PC-9 (cell line): Measurements from ENCODE around the gene DDX6. TPM values are rescaled to one million over a fixed set of nuclear protein-coding genes. Genes with fewer than 3 reads are reported as not detected.
"Not testable (repeated sequence)": the region's sequence is repeated elsewhere in the genome, so short reads cannot be mapped to it uniquely, and the experiment has no call there.

Source experiments
- BruUV-seq: library from RNA; stranded (reverse); fragments of 400-500 nt; replicated peaks from 2 replicates; lab custom pipeline; 2021; lab: Mats Ljungman, UMichigan
- CTCF ChIA-PET: fragments of 300-600 bp; sonication (Branson Sonifier 250); formaldehyde crosslinking; loops from one replicate; lab custom pipeline; 2022; ENCODE audit warnings: antibody characterized with exemption; lab: Charles Lee
- POLR2A ChIA-PET: fragments of 300-600 bp; sonication (Branson Sonifier 250); formaldehyde crosslinking; loops from one replicate; lab custom pipeline; 2022; ENCODE audit warnings: antibody characterized with exemption; ENCODE audit not compliant: unreplicated experiment; lab: Charles Lee
- DNase-seq, 2 experiments: peaks; one replicate each; pipeline versions ENCODE4 v3.0.0 to v3.0.0-alpha.2; 2015 to 2022; ENCODE audit warnings: mixed read lengths in 1 of 2
- H2AFZ ChIP-seq: fragments of 200-600 bp; sonication (generic); 2 replicates; pipeline ENCODE4 v1.8.1; 2017; ENCODE audit warnings: antibody characterized with exemption
- H3F3A ChIP-seq: fragments of 200-600 bp; sonication (generic); 2 replicates; pipeline ENCODE4 v1.8.1; 2017; ENCODE audit warnings: antibody characterized with exemption, mild to moderate bottlenecking, low read depth; ENCODE audit not compliant: insufficient read depth
- H3K27ac ChIP-seq: fragments of 200-600 bp; sonication (generic); 2 replicates; pipeline ENCODE4 v1.6.1; 2016; ENCODE audit warnings: mixed run types
- H3K27me3 ChIP-seq: fragments of 200-600 bp; sonication (generic); 2 replicates; pipeline ENCODE4 v1.6.1; 2016; ENCODE audit warnings: low read depth, mixed run types; ENCODE audit not compliant: insufficient read depth
- H3K36me3 ChIP-seq: fragments of 200-600 bp; sonication (generic); 2 replicates; pipeline ENCODE4 v1.6.1; 2016; ENCODE audit warnings: low read depth, mixed run types
- H3K4me1 ChIP-seq: fragments of 200-600 bp; sonication (generic); replicated peaks from 2 replicates; pipeline ENCODE4 v1.6.1; 2016; ENCODE audit warnings: mixed run types; ENCODE audit not compliant: insufficient read depth
- H3K4me2 ChIP-seq: fragments of 200-600 bp; sonication (generic); 2 replicates; pipeline ENCODE4 v1.6.1; 2017; ENCODE audit warnings: mixed run types
- H3K4me3 ChIP-seq: fragments of 200-600 bp; sonication (generic); 2 replicates; pipeline ENCODE4 v1.6.1; 2016; ENCODE audit warnings: mixed run types
- H3K79me2 ChIP-seq: fragments of 200-600 bp; sonication (generic); 2 replicates; pipeline ENCODE4 v1.6.1; 2017; ENCODE audit warnings: low read depth, mixed run types
- H3K9me2 ChIP-seq: fragments of 200-600 bp; sonication (generic); 2 replicates; pipeline ENCODE4 v1.8.1; 2017; ENCODE audit warnings: mild to moderate bottlenecking; ENCODE audit not compliant: insufficient read depth
- H3K9me3 ChIP-seq: fragments of 200-600 bp; sonication (generic); 2 replicates; pipeline ENCODE4 v1.8.1; 2016; ENCODE audit warnings: low read depth; ENCODE audit not compliant: insufficient read depth
- H4K20me1 ChIP-seq: fragments of 200-600 bp; sonication (generic); 2 replicates; pipeline ENCODE4 v1.8.1; 2017; ENCODE audit not compliant: insufficient read depth
- CTCF ChIP-seq: fragments of 200-600 bp; sonication (generic); conservative IDR thresholded peaks from 2 replicates; pipeline ENCODE4 v1.6.1; 2017; ENCODE audit warnings: mixed run types, antibody characterized with exemption, mild to moderate bottlenecking, moderate library complexity
- EZH2 ChIP-seq: fragments of 200-600 bp; sonication (generic); IDR thresholded peaks from 2 replicates; pipeline ENCODE4 v1.8.0; 2017; ENCODE audit warnings: antibody characterized with exemption, low read depth
- intact Hi-C: fragments of 100-400 bp; cut with micrococcal nuclease; formaldehyde crosslinking; loops from one replicate; pipeline ENCODE4 v1.10.0; 2022; ENCODE audit not compliant: unreplicated experiment
- total RNA-seq: library from RNA; stranded (reverse); gene quantifications from 2 replicates; pipeline ENCODE4 v1.2.3, GENCODE V29; 2021

Gene DDX6
- total RNA-seq, 1 experiment from 2014 or later: 84.4 TPM

DNA sequence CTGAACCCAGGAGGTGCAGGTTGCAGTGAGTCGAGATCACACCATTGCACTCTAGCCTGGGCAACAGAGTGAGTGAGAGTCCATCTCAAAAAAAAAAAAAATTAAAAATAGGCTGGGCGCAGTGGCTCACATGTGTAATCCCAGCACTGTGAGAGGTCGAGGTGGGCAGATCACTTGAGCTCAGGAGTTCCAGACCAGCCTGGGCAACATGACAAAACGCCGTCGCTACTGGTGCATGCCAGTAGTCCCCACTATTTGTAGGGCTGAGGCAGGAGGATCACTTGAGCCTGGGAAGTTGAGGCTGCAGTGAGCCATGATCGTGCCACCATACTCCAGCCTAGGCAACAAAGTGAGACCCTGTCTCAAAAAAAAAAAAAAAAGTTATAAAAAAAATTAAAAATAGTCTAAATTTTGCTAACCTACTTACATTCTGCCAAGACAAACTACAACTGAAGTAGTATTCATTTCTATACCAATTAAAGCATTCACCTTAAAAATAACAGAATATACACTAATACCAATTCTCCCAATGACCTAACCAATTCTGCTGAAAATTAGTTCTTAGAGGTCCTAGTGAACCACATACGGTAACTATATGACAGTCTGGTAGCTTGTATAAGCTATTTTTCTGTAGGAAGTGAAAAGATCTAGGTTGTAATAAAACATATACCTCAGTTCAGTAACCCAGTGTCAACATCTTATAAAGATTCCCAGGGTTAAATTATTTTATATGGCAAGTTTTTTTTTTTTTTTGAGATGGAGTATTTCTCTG is 7.1 kb downstream of the DDX6 start:
- Histone ChIP-seq H3K9me2 (no peaks in the 10 kb centered on the region), H3K36me3 (peaks cover 56% of the 10 kb centered on the region), H3K4me3 (no peak overlapping the region), H3K9me3 (no peaks in the 10 kb centered on the region), H3F3A (no peaks in the 10 kb centered on the region; the same call in 1 of the 2 replicates), H4K20me1 (peaks cover 92% of the 10 kb centered on the region), H3K27ac (no peak overlapping the region), H3K79me2 (peaks cover 85% of the 10 kb centered on the region), H3K4me2 (no peak overlapping the region), H2AFZ (no peak overlapping the region), H3K4me1 (peaks cover 13% of the 10 kb centered on the region), H3K27me3 (no peaks in the 10 kb centered on the region)
- ChIA-PET CTCF (interaction anchor here (0.6 kb wide), 1 partner anchor 161 kb away, joined by 3 read pairs; no protein-coding TSS in a partner anchor), POLR2A (interaction anchor here (0.7 kb wide), 1 partner anchor 215 kb away, joined by 8 read pairs; no protein-coding TSS in a partner anchor)
- intact Hi-C loops: no loop called here
- no TSS peak for BruUV-seq
- TF ChIP-seq EZH2 (no peak), CTCF (no peak)
- DNase-seq: no peak

GRCh38 chr11:118783324-118783723 is 7.6 kb downstream of the DDX6 start:
- H3K27me3 ChIP-seq, intact Hi-C loops, H3F3A ChIP-seq, H3K4me3 ChIP-seq, CTCF ChIA-PET, POLR2A ChIA-PET, H3K4me1 ChIP-seq, H3K9me3 ChIP-seq, H2AFZ ChIP-seq, DNase-seq, H3K27ac ChIP-seq, H3K9me2 ChIP-seq, BruUV-seq, H3K4me2 ChIP-seq: not testable (repeated sequence)
- Histone ChIP-seq H4K20me1 (peaks cover 89% of the 10 kb centered on the region), H3K79me2 (peaks cover 84% of the 10 kb centered on the region), H3K36me3 (peaks cover 61% of the 10 kb centered on the region)

- no peak overlapping the region for H2AFZ ChIP-seq
- no peaks in the 10 kb centered on the region for H3K4me1 ChIP-seq
- H3K27ac ChIP-seq: no peak overlapping the region
- ChIA-PET CTCF (no interaction called here), POLR2A (no interaction called here)
- no peak for DNase-seq
- H3K9me2 ChIP-seq: no peaks in the 10 kb centered on the region
- no peak overlapping the region for H3K4me2 ChIP-seq
- BruUV-seq: no TSS peak
- TF ChIP-seq CTCF: no peak
- no peak for TF ChIP-seq EZH2
- H3F3A ChIP-seq: peaks cover 5% of the 10 kb centered on the region; the same call in 1 of the 2 replicates
- intact Hi-C loops: no loop called here
- no peaks in the 10 kb centered on the region for H3K27me3 ChIP-seq
- H3K4me3 ChIP-seq: no peak overlapping the region
- H4K20me1 ChIP-seq: peaks cover 86% of the 10 kb centered on the region
- H3K36me3 ChIP-seq: peaks cover 63% of the 10 kb centered on the region
- no peaks in the 10 kb centered on the region for H3K9me3 ChIP-seq
- peaks cover 83% of the 10 kb centered on the region for H3K79me2 ChIP-seq
Measured at GRCh38 chr11:118778898-118779297, 12.1 kb downstream of the DDX6 start.
